ENCODE results near the gene IGDCC3. TPM values are rescaled to one million over a fixed set of nuclear protein-coding genes. Genes with fewer than 3 reads are reported as not detected.

The IGDCC3 gene
- total and polyA plus RNA-seq, 2 experiments from 2014 or later = not detected

DNA sequence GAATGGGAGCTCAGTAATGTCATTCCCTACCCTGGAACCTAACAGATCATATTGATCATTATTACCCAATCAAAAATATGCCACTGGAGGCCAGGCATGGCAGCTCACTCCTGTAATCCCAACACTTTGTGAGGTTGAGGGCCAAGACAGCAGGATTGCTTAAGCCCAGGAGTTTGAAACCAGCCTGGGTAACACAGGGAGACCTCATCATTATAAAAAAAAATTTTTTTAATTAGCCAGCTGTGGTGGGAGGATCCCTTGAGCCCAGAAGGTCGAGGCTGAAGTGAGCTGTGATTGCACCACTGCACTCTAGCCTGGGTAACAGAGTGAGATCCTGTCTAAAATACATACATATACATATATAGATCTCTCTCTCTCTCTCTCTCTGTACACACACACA lies 34.8 kb upstream of the IGDCC3 start:
- H3K79me2 ChIP-seq (ENCODE audit: insufficient read depth) = no peaks in the 10 kb centered on the region
- H3K9ac ChIP-seq = no peak overlapping the region
- no peak overlapping the region for H2AFZ ChIP-seq
- H3K36me3 ChIP-seq (ENCODE audit: low read depth) = no peaks in the 10 kb centered on the region
- in situ Hi-C loops (cut with MboI) = no loop called here
- H3K4me1 ChIP-seq (ENCODE audit: insufficient read depth) = peaks cover 15% of the 10 kb centered on the region
- TF ChIP-seq EZH2 (IDR thresholded peaks at IDR 0.05; ENCODE audit: insufficient read depth, poor library complexity, severe bottlenecking) (no peak), EZH2phosphoT487 (IDR thresholded peaks at IDR 0.05; ENCODE audit: insufficient read depth, low read depth) (no peak)
- peaks cover 13% of the 10 kb centered on the region for H3F3A ChIP-seq (ENCODE audit: insufficient read depth)
- H3K27ac ChIP-seq = no peak overlapping the region
- no peak for DNase-seq
- no peaks in the 10 kb centered on the region for H4K20me1 ChIP-seq (ENCODE audit: insufficient read depth)
- H3K4me3 ChIP-seq = no peak overlapping the region
- H3K4me2 ChIP-seq (ENCODE audit: unreplicated experiment) = no peak overlapping the region
- 9 to 21% methylated on average over 1 of the region's 1 CpG for WGBS, 2 experiments (ENCODE audit: low coverage in 1 of 2, low lambda C conversion rate in 2 of 2, missing lambda C conversion rate in 2 of 2)
- H3K27me3 ChIP-seq (replicated peaks; ENCODE audit: insufficient read depth) = peaks cover 16% of the 10 kb centered on the region
- H3K9me2 ChIP-seq (ENCODE audit: insufficient read depth) = no peaks in the 10 kb centered on the region
- no peaks in the 10 kb centered on the region for H3K9me3 ChIP-seq (ENCODE audit: low read depth)

DNA sequence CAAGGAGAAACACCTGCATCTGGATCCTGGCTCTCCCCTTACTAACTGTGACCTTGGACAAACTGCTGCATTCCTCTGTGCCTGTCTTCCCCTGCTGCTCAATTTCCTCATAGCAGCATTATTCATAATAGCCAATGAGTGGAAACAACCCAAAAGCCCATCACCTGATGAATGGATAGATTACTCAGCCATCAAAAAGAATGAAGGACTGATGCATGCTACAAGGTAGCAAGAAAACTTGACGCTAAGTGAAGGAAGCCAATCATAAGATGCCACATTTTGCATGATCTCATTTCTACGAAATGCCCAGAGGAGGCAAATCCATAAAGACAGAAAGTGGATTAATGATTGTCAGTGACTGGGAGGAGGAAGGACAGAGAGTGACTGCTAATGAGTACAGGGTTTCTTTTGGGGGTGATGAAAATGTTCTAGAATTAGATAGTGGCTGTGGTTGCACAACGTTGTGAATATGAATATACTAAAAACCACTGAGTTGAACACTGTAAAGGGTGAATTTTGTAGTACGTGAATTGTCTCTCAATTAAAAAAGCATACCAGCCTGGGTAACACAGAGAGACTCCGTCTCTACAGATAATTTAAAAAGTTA lies 33.8 kb upstream of the IGDCC3 start:
- no peak overlapping the region for H3K27ac ChIP-seq
- WGBS, 2 experiments (ENCODE audit: low coverage in 1 of 2, low lambda C conversion rate in 2 of 2, missing lambda C conversion rate in 2 of 2) = 55 to 68% methylated on average over 5 of the region's 5 CpGs
- DNase-seq = peak; percentile 33

GRCh38 chr15:65410972-65411371 lies 33.2 kb upstream of the IGDCC3 start:
- H3K4me1 ChIP-seq (ENCODE audit: insufficient read depth) = peaks cover 15% of the 10 kb centered on the region
- no peak overlapping the region for H3K4me2 ChIP-seq (ENCODE audit: unreplicated experiment)
- H2AFZ ChIP-seq = no peak overlapping the region
- H3F3A ChIP-seq (ENCODE audit: insufficient read depth) = peaks cover 13% of the 10 kb centered on the region
- peaks cover 8% of the 10 kb centered on the region; the same call in 1 of the 2 replicates for H3K27me3 ChIP-seq (replicated peaks; ENCODE audit: insufficient read depth)
- in situ Hi-C loops (cut with MboI) = no loop called here
- no peak for DNase-seq
- H3K9me2 ChIP-seq (ENCODE audit: insufficient read depth) = no peaks in the 10 kb centered on the region
- no peaks in the 10 kb centered on the region for H3K9me3 ChIP-seq (ENCODE audit: low read depth)
- TF ChIP-seq EZH2phosphoT487 (IDR thresholded peaks at IDR 0.05; ENCODE audit: insufficient read depth, low read depth) = no peak
- no peak for TF ChIP-seq EZH2 (IDR thresholded peaks at IDR 0.05; ENCODE audit: insufficient read depth, poor library complexity, severe bottlenecking)
- no peaks in the 10 kb centered on the region for H3K36me3 ChIP-seq (ENCODE audit: low read depth)
- no peak overlapping the region for H3K9ac ChIP-seq
- H3K4me3 ChIP-seq = no peak overlapping the region
- H3K27ac ChIP-seq = no peak overlapping the region
- no peaks in the 10 kb centered on the region for H4K20me1 ChIP-seq (ENCODE audit: insufficient read depth)
- WGBS, 2 experiments (ENCODE audit: low coverage in 1 of 2, low lambda C conversion rate in 2 of 2, missing lambda C conversion rate in 2 of 2) = 72 to 86% methylated on average over 8 to 10 of the region's 10 CpGs
- H3K79me2 ChIP-seq (ENCODE audit: insufficient read depth) = no peaks in the 10 kb centered on the region

More for the DNA sequence above, 33.8 kb upstream of the IGDCC3 start:
- H3K27me3 ChIP-seq (replicated peaks; ENCODE audit: insufficient read depth) = peaks cover 8% of the 10 kb centered on the region
- no peaks in the 10 kb centered on the region for H3K79me2 ChIP-seq (ENCODE audit: insufficient read depth)
- H3K9me2 ChIP-seq (ENCODE audit: insufficient read depth) = no peaks in the 10 kb centered on the region
- H3K9ac ChIP-seq = no peak overlapping the region
- peaks cover 15% of the 10 kb centered on the region for H3K4me1 ChIP-seq (ENCODE audit: insufficient read depth)
- H3K36me3 ChIP-seq (ENCODE audit: low read depth) = no peaks in the 10 kb centered on the region
- H3F3A ChIP-seq (ENCODE audit: insufficient read depth) = peaks cover 13% of the 10 kb centered on the region
- H3K9me3 ChIP-seq (ENCODE audit: low read depth) = no peaks in the 10 kb centered on the region
- H3K4me3 ChIP-seq = no peak overlapping the region
- no peaks in the 10 kb centered on the region for H4K20me1 ChIP-seq (ENCODE audit: insufficient read depth)
- in situ Hi-C loops (cut with MboI) = no loop called here
- H2AFZ ChIP-seq = no peak overlapping the region
- no peak overlapping the region for H3K4me2 ChIP-seq (ENCODE audit: unreplicated experiment)
- no peak for TF ChIP-seq EZH2phosphoT487 (IDR thresholded peaks at IDR 0.05; ENCODE audit: insufficient read depth, low read depth)
- TF ChIP-seq EZH2 (IDR thresholded peaks at IDR 0.05; ENCODE audit: insufficient read depth, poor library complexity, severe bottlenecking) = no peak

GRCh38 chr15:65410036-65410435 lies 32.2 kb upstream of the IGDCC3 start:
- TF ChIP-seq EZH2 (IDR thresholded peaks at IDR 0.05; ENCODE audit: insufficient read depth, poor library complexity, severe bottlenecking) = no peak
- TF ChIP-seq EZH2phosphoT487 (IDR thresholded peaks at IDR 0.05; ENCODE audit: insufficient read depth, low read depth) = no peak
- WGBS, 2 experiments (ENCODE audit: low coverage in 1 of 2, low lambda C conversion rate in 2 of 2, missing lambda C conversion rate in 2 of 2) = 78 to 85% methylated on average over 11 of the region's 11 CpGs

More at GRCh38 chr15:65410036-65410435, 32.2 kb upstream of the IGDCC3 start:
- Histone ChIP-seq H3K36me3 (ENCODE audit: low read depth) (no peaks in the 10 kb centered on the region), H3K9me3 (ENCODE audit: low read depth) (no peaks in the 10 kb centered on the region), H3F3A (ENCODE audit: insufficient read depth) (peaks cover 13% of the 10 kb centered on the region), H3K79me2 (ENCODE audit: insufficient read depth) (no peaks in the 10 kb centered on the region), H3K9ac (no peak overlapping the region), H3K27ac (no peak overlapping the region), H2AFZ (no peak overlapping the region), H3K4me1 (ENCODE audit: insufficient read depth) (peaks cover 15% of the 10 kb centered on the region), H3K9me2 (ENCODE audit: insufficient read depth) (no peaks in the 10 kb centered on the region), H3K4me2 (ENCODE audit: unreplicated experiment) (no peak overlapping the region), H4K20me1 (ENCODE audit: insufficient read depth) (no peaks in the 10 kb centered on the region), H3K27me3 (replicated peaks; ENCODE audit: insufficient read depth) (no peaks in the 10 kb centered on the region), H3K4me3 (no peak overlapping the region)
- DNase-seq = no peak
- in situ Hi-C loops (cut with MboI) = no loop called here
